Measurements from ENCODE around the gene MCM3.

Gene MCM3

GRCh38 chr6:52249078-52249477, 35.5 kb downstream of the MCM3 start:
- DNase-seq (ENCODE audit: low read depth): no peak

- DNase-seq (ENCODE audit: low read depth): no peak
These were observed 39.1 kb downstream of the MCM3 start for GRCh38 chr6:52245425-52245824.

GRCh38 chr6:52244400-52244799, 40.1 kb downstream of the MCM3 start, which contains the start of gene IL17F:
Gene IL17F, minus strand, starts transcription at chr6:52244500. Its CDS starts 71 bp downstream, at chr6:52244429.
- DNase-seq (ENCODE audit: low read depth): no peak

GRCh38 chr6:52243282-52243893, 41.2 kb downstream of the MCM3 start:
- DNase-seq (ENCODE audit: low read depth): no peak

- no peak for DNase-seq (ENCODE audit: low read depth)
These were observed 42.7 kb downstream of the MCM3 start for GRCh38 chr6:52241819-52242218.

GRCh38 chr6:52233975-52234823, 50.3 kb downstream of the MCM3 start:
- peak; percentile 23 for DNase-seq (ENCODE audit: low read depth)

GRCh38 chr6:52233005-52233404, 51.5 kb downstream of the MCM3 start:
- DNase-seq (ENCODE audit: low read depth): no peak

- no peak for DNase-seq (ENCODE audit: low read depth)
These were observed 53.0 kb downstream of the MCM3 start for GRCh38 chr6:52231406-52232127.

- DNase-seq (ENCODE audit: low read depth): no peak
These were observed 53.9 kb downstream of the MCM3 start for GRCh38 chr6:52230685-52231084.

- DNase-seq (ENCODE audit: low read depth): no peak
These were observed 57.0 kb downstream of the MCM3 start for GRCh38 chr6:52227495-52227894.

- no peak for DNase-seq (ENCODE audit: low read depth)
These were observed 63.2 kb downstream of the MCM3 start for GRCh38 chr6:52221302-52221701.

GRCh38 chr6:52217761-52218160, 66.8 kb downstream of the MCM3 start:
- DNase-seq (ENCODE audit: low read depth): no peak

- DNase-seq (ENCODE audit: low read depth): no peak
These were observed 67.5 kb downstream of the MCM3 start for GRCh38 chr6:52216932-52217575.

- DNase-seq (ENCODE audit: low read depth): no peak
These were observed 68.8 kb downstream of the MCM3 start for GRCh38 chr6:52215787-52216186.
